AG09319 (cell line): ENCODE measurements around the gene CDC34.
A peak's percentile ranks its signal among the peaks of the same experiment; 100 is the strongest.

Experiments
- DNase-seq: peaks from one replicate; pipeline ENCODE4 v3.0.0-alpha.2; 2010; ENCODE audit warnings: low read depth; ENCODE audit errors: extremely low read depth
- CTCF ChIP-seq: IDR thresholded peaks from 2 replicates; pipeline ENCODE4 v1.5.1; 2011; ENCODE audit warnings: low read depth, mild to moderate bottlenecking, inconsistent platforms, low read length, moderate library complexity

CDC34 gene

GRCh38 chr19:495081-495401 lies 36.5 kb upstream of the CDC34 start:
- DNase-seq = no peak
- no peak for TF ChIP-seq CTCF

GRCh38 chr19:495402-496111 lies 36.0 kb upstream of the CDC34 start:
- peak; percentile 56 for TF ChIP-seq CTCF
- DNase-seq = no peak

GRCh38 chr19:496112-496665 lies 35.4 kb upstream of the CDC34 start, which contains the start of gene MADCAM1:
MADCAM1 (plus strand) TSS chr19:496486; CDS start chr19:496500, 14 bp downstream.
- DNase-seq = no peak
- no peak for TF ChIP-seq CTCF

- no peak for TF ChIP-seq CTCF
- no peak for DNase-seq
Observed at GRCh38 chr19:496986-497385, 34.6 kb upstream of the CDC34 start.

- no peak for TF ChIP-seq CTCF
- DNase-seq = no peak
Observed at GRCh38 chr19:497491-497868, 34.1 kb upstream of the CDC34 start.

- no peak for DNase-seq
- TF ChIP-seq CTCF = no peak
Observed at GRCh38 chr19:497869-498510, 33.6 kb upstream of the CDC34 start.

- TF ChIP-seq CTCF = no peak
- no peak for DNase-seq
Observed at GRCh38 chr19:498511-498891, 33.1 kb upstream of the CDC34 start.
